Right lobe of liver (tissue), 6 donors: ENCODE measurements around the gene SPOP. TPM values are rescaled to one million over a fixed set of nuclear protein-coding genes. Genes with fewer than 3 reads are reported as not detected.
"Not testable (repeated sequence)": the region's sequence is repeated elsewhere in the genome, so short reads cannot be mapped to it uniquely, and the experiment has no call there.

ENCODE experiments used
- ATAC-seq, 4 donors: fragments of 200-7000 bp; cut with Tn5 transposase; one replicate each; pipeline ENCODE4 v1.9.1; 2020; ENCODE audit warnings: mild to moderate bottlenecking in 4 of 4, moderate library complexity in 4 of 4
- DNase-seq, 3 donors: peaks; one replicate each; pipeline ENCODE4 v3.0.0-alpha.2; 2020
- H3K27ac ChIP-seq, 3 donors: fragments of 200-600 bp; one replicate each; pipeline ENCODE4 v1.8.0; 2022
- H3K27me3 ChIP-seq, 2 donors: fragments of 200-600 bp; one replicate each; pipeline ENCODE4 v1.8.0; 2022
- H3K36me3 ChIP-seq, 4 donors: fragments of 200-600 bp; sonication (generic) in 1 of 4; one replicate each; pipeline versions ENCODE4 v1.5.1 to v1.8.0; 2017 to 2022; ENCODE audit warnings: control low read depth in 1 of 4
- H3K4me1 ChIP-seq, 4 donors: fragments of 200-600 bp; sonication (generic) in 1 of 4; one replicate each; pipeline versions ENCODE4 v1.5.1 to v1.8.0; 2017 to 2022; ENCODE audit warnings: control low read depth in 1 of 4
- H3K4me3 ChIP-seq, 3 donors: fragments of 200-600 bp; one replicate each; pipeline ENCODE4 v1.8.0; 2022
- H3K9me3 ChIP-seq, 4 donors: fragments of 200-600 bp; sonication (generic) in 1 of 4; one replicate each; pipeline versions ENCODE4 v1.5.1 to v1.8.0; 2017 to 2022; ENCODE audit warnings: control low read depth in 1 of 4
- CTCF ChIP-seq, 4 donors: fragments of 200-600 bp in 3 of 4; fragments of 450-650 bp in 1 of 4; IDR thresholded peaks; one replicate each; pipeline versions ENCODE4 v1.5.1 to v1.8.0; 2016 to 2022; ENCODE audit warnings: antibody characterized with exemption in 4 of 4, mild to moderate bottlenecking in 2 of 4
- POLR2A ChIP-seq: fragments of 450-650 bp; IDR thresholded peaks from one replicate; pipeline ENCODE4 v1.6.1; 2017; ENCODE audit warnings: antibody characterized with exemption, mild to moderate bottlenecking
- WGBS: methylation state at CpG from one replicate; pipeline ENCODE4 v1.1.6; 2018; ENCODE audit warnings: low coverage, low lambda C conversion rate; ENCODE audit not compliant: insufficient coverage; ENCODE audit errors: missing lambda C conversion rate; 5-methylcytosine and 5-hydroxymethylcytosine counted together
- intact Hi-C, 2 donors: fragments of 100-400 bp; cut with DNase I; formaldehyde crosslinking; loops; one replicate each; pipeline versions ENCODE4 v1.11.2 to v1.14.1; 2022
- total RNA-seq, 6 experiments: library from RNA; depleted of rRNA in 2 of 6; stranded (reverse); fragments of >200 nt in 2 of 6; fragmentation: NEBNext Ultra II Directional in 3 of 6; extraction: Animal tissue kit (Norgen Biotek cat#: 25700) in 3 of 6; gene quantifications; one replicate each; pipeline versions ENCODE4 v1.1.0 to v1.2.4, GENCODE V29; 2016 to 2023
- donor health status: DM: no; HTN: yes; CAD: no.
- donor health status: DM: no; HTN: no; CAD: no.
- donor health status: DM: no; HTN: no; CAD: no.
- donor health status: DM: no; HTN: yes; CAD: no.
- donor health status: DM: no; HTN: yes; CAD: no.

SPOP gene
- total RNA-seq, 6 experiments from 2014 or later, result 26.9 to 41.0 (median 34.1) TPM

GRCh38 chr17:49680314-49680713, 2.4 kb upstream of the SPOP start:
- H3K27me3 ChIP-seq, result no peaks in the 10 kb centered on the region
- H3K27ac ChIP-seq, result no peak overlapping the region
- 80% methylated on average over 1 of the region's 6 CpGs for WGBS
- peaks cover 0 to 19% (median 6%) of the 10 kb centered on the region in 4 donors for H3K4me1 ChIP-seq
- DNase-seq (no peak), ATAC-seq (no peak)
- intact Hi-C loops, result no loop called here
- no peaks in the 10 kb centered on the region for H3K9me3 ChIP-seq
- no peaks in the 10 kb centered on the region for H3K36me3 ChIP-seq
- TF ChIP-seq CTCF (IDR thresholded peaks at IDR 0.05), result no peak
- no peak for TF ChIP-seq POLR2A
- H3K4me3 ChIP-seq, result no peak overlapping the region

GRCh38 chr17:49677134-49677932, 564 bp downstream of the SPOP start:
- WGBS, result under 1% methylated on average over 31 of the region's 34 CpGs
- intact Hi-C loops, result no loop called here

GRCh38 chr17:49676276-49676868, 1.5 kb downstream of the SPOP start:
- Histone ChIP-seq H3K9me3 (no peaks in the 10 kb centered on the region), H3K27me3 (no peaks in the 10 kb centered on the region), H3K27ac (no peak overlapping the region), H3K4me3 (peak overlapping the region; percentile 66 to 72 (median 68)), H3K36me3 (no peaks in the 10 kb centered on the region), H3K4me1 (peaks cover 0 to 32% (median 9%) of the 10 kb centered on the region in 4 donors)
- no peak for DNase-seq
- WGBS, result 34% methylated on average over 5 of the region's 5 CpGs
- ATAC-seq, result no peak
- intact Hi-C loops, result no loop called here
- TF ChIP-seq CTCF (IDR thresholded peaks at IDR 0.05), result no peak
- no peak for TF ChIP-seq POLR2A

More at GRCh38 chr17:49677134-49677932, 564 bp downstream of the SPOP start:
- peak; percentile 74 to 80 (median 77) for ATAC-seq
- H3K27ac ChIP-seq, result peak overlapping the region; percentile 91 to 95 (median 94)
- peak overlapping the region; percentile 66 to 72 (median 68) for H3K4me3 ChIP-seq
- no peaks in the 10 kb centered on the region for H3K36me3 ChIP-seq
- TF ChIP-seq POLR2A (peak; percentile 18), CTCF (IDR thresholded peaks at IDR 0.05) (no peak)
- DNase-seq, result peak; percentile 98 to 99 (median 98)
- H3K4me1 ChIP-seq, result peaks cover 0 to 32% (median 9%) of the 10 kb centered on the region in 4 donors
- no peaks in the 10 kb centered on the region for H3K9me3 ChIP-seq
- H3K27me3 ChIP-seq, result no peaks in the 10 kb centered on the region

GRCh38 chr17:49674507-49674906, 3.4 kb downstream of the SPOP start:
- intact Hi-C loops, result no loop called here
- DNase-seq (no peak), ATAC-seq (no peak)
- Histone ChIP-seq H3K4me3 (no peak overlapping the region), H3K4me1 (peaks cover 0 to 32% (median 9%) of the 10 kb centered on the region in 4 donors), H3K27me3 (no peaks in the 10 kb centered on the region), H3K9me3 (no peaks in the 10 kb centered on the region), H3K27ac (no peak overlapping the region), H3K36me3 (peaks cover 0 to 2% (median 0%) of the 10 kb centered on the region in 4 donors)
- no peak for TF ChIP-seq POLR2A
- TF ChIP-seq CTCF (IDR thresholded peaks at IDR 0.05), result no peak

GRCh38 chr17:49673679-49674078, 4.2 kb downstream of the SPOP start:
- H3K36me3 ChIP-seq, DNase-seq, ATAC-seq, intact Hi-C loops, H3K9me3 ChIP-seq, H3K27ac ChIP-seq, H3K27me3 ChIP-seq, H3K4me3 ChIP-seq: not testable (repeated sequence)
- peaks cover 0 to 32% (median 9%) of the 10 kb centered on the region in 4 donors for H3K4me1 ChIP-seq
- 74% methylated on average over 4 of the region's 6 CpGs for WGBS
